Heart right ventricle (tissue), 16 donors: ENCODE data around the gene EMC10. TPM values are rescaled to one million over a fixed set of nuclear protein-coding genes. Genes with fewer than 3 reads are reported as not detected.
A peak's percentile ranks its signal among the peaks of the same experiment; 100 is the strongest.

Source experiments
- ATAC-seq, 8 donors: fragments of 200-7000 bp; cut with Tn5 transposase; one replicate each; pipeline ENCODE4 v1.9.1; 2020; ENCODE audit warnings: mild to moderate bottlenecking in 8 of 8, moderate library complexity in 8 of 8, moderate number of reproducible peaks in 1 of 8
- DNase-seq, 2 donors: peaks; one replicate each; pipeline ENCODE4 v3.0.0-alpha.2; 2020
- H3K27ac ChIP-seq, 10 donors: fragments of 200-600 bp; sonication (generic) in 2 of 10; one replicate each; pipeline versions ENCODE4 v1.5.0 to v1.8.0; 2020 to 2022; ENCODE audit warnings: mild to moderate bottlenecking in 3 of 10
- H3K27me3 ChIP-seq, 7 donors: fragments of 200-600 bp; one replicate each; pipeline ENCODE4 v1.8.0; 2021 to 2022; ENCODE audit warnings: mild to moderate bottlenecking in 2 of 7
- H3K36me3 ChIP-seq, 9 donors: fragments of 200-600 bp; sonication (generic) in 1 of 9; one replicate each; pipeline versions ENCODE4 v1.5.0 to v1.8.0; 2020 to 2022; ENCODE audit warnings: mild to moderate bottlenecking in 2 of 9
- H3K4me1 ChIP-seq, 9 donors: fragments of 200-600 bp; sonication (generic) in 1 of 9; one replicate each; pipeline versions ENCODE4 v1.5.0 to v1.8.0; 2020 to 2022; ENCODE audit warnings: mild to moderate bottlenecking in 4 of 9
- H3K4me3 ChIP-seq, 10 donors: fragments of 200-600 bp; sonication (generic) in 2 of 10; one replicate each; pipeline versions ENCODE4 v1.5.0 to v1.8.0; 2020 to 2022; ENCODE audit warnings: mild to moderate bottlenecking in 7 of 10, moderate library complexity in 2 of 10
- H3K9me3 ChIP-seq, 11 donors: fragments of 200-600 bp in 10 of 11; sonication (generic) in 2 of 11; one replicate each; pipeline versions ENCODE4 v1.5.0 to v1.8.0; 2013 to 2022; ENCODE audit warnings: mild to moderate bottlenecking in 2 of 11, control low read depth in 1 of 11, moderate library complexity in 1 of 11
- CTCF ChIP-seq, 9 donors: fragments of 200-600 bp; sonication (generic) in 2 of 9; IDR thresholded peaks; one replicate each; pipeline versions ENCODE4 v1.5.0 to v1.8.0; 2021 to 2022; ENCODE audit warnings: antibody characterized with exemption in 9 of 9, mild to moderate bottlenecking in 5 of 9, moderate library complexity in 1 of 9
- WGBS, 2 donors: extraction: QIAGEN DNeasy Blood & Tissue Kit; methylation state at CpG; one replicate each; pipeline ENCODE4 v1.1.7; 2013; ENCODE audit warnings: inconsistent platforms in 1 of 2; 5-methylcytosine and 5-hydroxymethylcytosine counted together
- intact Hi-C, 10 donors: fragments of 100-400 bp; cut with DNase I; formaldehyde crosslinking; loops; one replicate each; pipeline versions ENCODE4 v1.11.1 to v1.14.2; 2022
- polyA plus RNA-seq, 2 donors: library from polyadenylated mRNA; stranded (reverse); fragments of 200-250 nt; gene quantifications; one replicate each; pipeline ENCODE4 v1.2.3, GENCODE V29; 2013
- total RNA-seq, 10 donors: library from RNA; stranded (reverse); fragmentation: NEBNext Ultra II Directional in 3 of 10; extraction: Animal tissue kit (Norgen Biotek cat#: 25700) in 3 of 10; gene quantifications; one replicate each; pipeline versions ENCODE4 v1.2.1 to v1.2.4, GENCODE V29; 2021 to 2023
- donor health status: Arrhythmogenic right ventricular cardiomyopathy.
- donor health status: ischemic (EF 13 %, LVEDD 7.1; RV severe dilation, severe dysfunction).
- donor health status: healthy with polysubstance abuse.
- donor health status: DM: no; HTN: yes; CAD: no.
- donor health status: DM: no; HTN: no; CAD: no.
- donor health status: ischemic (EF 25% LVEDD 6.9; RV normal size, moderate dysfunction).
- donor health status: ischemic (EF 25% LVEDD 5.7; RV mildly dilated, moderate dysfunction).
- donor health status: healthy.
- donor health status: DM: yes; HTN: yes; CAD: no.
- donor health status: Ischemic cardiomyopathy.
- donor health status: ischemic (EF 35%, LVEDD 5.7; RV mildly dilated, moderate dysfunction).
- donor health status: nonischemic (EF 11% LVEDD 7.7; RV severe dilation, severe dysfunction).
- donor health status: DM: yes; HTN: yes; CAD: no.
- donor health status: PGD.
- donor health status: ischemic (EF 29% LVEDD 5.4; RV normal size, mild dysfunction).
- donor health status: nonischemic (EF 23%, LVEDD 6.1; RV moderate dilation, normal function).

Gene EMC10
- total and polyA plus RNA-seq, 12 donors, result 73.6 to 152 (median 89.1) TPM

- Histone ChIP-seq H3K36me3 (no peaks in the 10 kb centered on the region), H3K4me1 (peaks cover 0 to 31% (median 20%) of the 10 kb centered on the region in 9 donors), H3K4me3 (no peak overlapping the region), H3K27me3 (peaks cover 0 to 38% (median 14%) of the 10 kb centered on the region in 7 donors), H3K27ac (peak overlapping the region in 1 of 10 donors; percentile 88), H3K9me3 (no peaks in the 10 kb centered on the region)
- 78 to 88% methylated on average over 7 of the region's 7 CpGs for WGBS, 2 donors
- ATAC-seq (no peak), DNase-seq (no peak)
- intact Hi-C loops, result no loop called here
- TF ChIP-seq CTCF (IDR thresholded peaks at IDR 0.05), result no peak
These were observed 47.4 kb upstream of the EMC10 start for GRCh38 chr19:50428772-50429463.

GRCh38 chr19:50430888-50431342, 45.4 kb upstream of the EMC10 start:
- ATAC-seq (no peak), DNase-seq (no peak)
- TF ChIP-seq CTCF (IDR thresholded peaks at IDR 0.05), result no peak
- H3K4me3 ChIP-seq, result peak overlapping the region in 9 of 10 donors; percentile 48 to 74 (median 67)
- peak overlapping the region in 6 of 10 donors; percentile 60 to 92 (median 70) for H3K27ac ChIP-seq
- intact Hi-C loops, result no loop called here
- no peaks in the 10 kb centered on the region for H3K9me3 ChIP-seq
- peaks cover 0 to 31% (median 20%) of the 10 kb centered on the region in 9 donors for H3K4me1 ChIP-seq
- H3K27me3 ChIP-seq, result peaks cover 0 to 46% (median 14%) of the 10 kb centered on the region in 7 donors
- H3K36me3 ChIP-seq, result no peaks in the 10 kb centered on the region
- WGBS, 2 donors, result 18 to 29% methylated on average over 13 of the region's 13 CpGs

GRCh38 chr19:50431343-50432220, 44.7 kb upstream of the EMC10 start:
- WGBS, 2 donors, result 1 to 2% methylated on average over 49 to 54 of the region's 54 CpGs
- intact Hi-C loops, result no loop called here
- Histone ChIP-seq H3K36me3 (no peaks in the 10 kb centered on the region), H3K27ac (peak overlapping the region in 8 of 10 donors; percentile 3 to 92 (median 66)), H3K4me3 (peak overlapping the region; percentile 48 to 74 (median 68)), H3K27me3 (peaks cover 0 to 46% (median 14%) of the 10 kb centered on the region in 7 donors), H3K9me3 (no peaks in the 10 kb centered on the region), H3K4me1 (peaks cover 0 to 31% (median 20%) of the 10 kb centered on the region in 9 donors)
- ATAC-seq, result peak; percentile 87 to 95 (median 93)
- no peak for TF ChIP-seq CTCF (IDR thresholded peaks at IDR 0.05)
- peak; percentile 82 to 85 for DNase-seq
